Activated CD4-positive, CD25-positive, alpha-beta regulatory T cell treated with anti-CD3 and anti-CD28 coated beads, Interleukin-2, amount 50 U/mL, for 24 hours (primary cell): ENCODE results near the gene CABP7.

Source experiments
- ATAC-seq, 2 donors: fragments of 150-1000 bp; cut with Tn5 transposase; one replicate each; pipeline ENCODE4 v1.10.0; 2021; ENCODE audit warnings: mild to moderate bottlenecking in 1 of 2, moderate library complexity in 1 of 2

The CABP7 gene

GRCh38 chr22:29702931-29703501 lies 16.8 kb upstream of the CABP7 start:
- no peak for ATAC-seq

- no peak for ATAC-seq
Observed at GRCh38 chr22:29703569-29704195, 16.1 kb upstream of the CABP7 start.

- no peak for ATAC-seq
Observed at GRCh38 chr22:29704528-29705285, 15.1 kb upstream of the CABP7 start.

DNA sequence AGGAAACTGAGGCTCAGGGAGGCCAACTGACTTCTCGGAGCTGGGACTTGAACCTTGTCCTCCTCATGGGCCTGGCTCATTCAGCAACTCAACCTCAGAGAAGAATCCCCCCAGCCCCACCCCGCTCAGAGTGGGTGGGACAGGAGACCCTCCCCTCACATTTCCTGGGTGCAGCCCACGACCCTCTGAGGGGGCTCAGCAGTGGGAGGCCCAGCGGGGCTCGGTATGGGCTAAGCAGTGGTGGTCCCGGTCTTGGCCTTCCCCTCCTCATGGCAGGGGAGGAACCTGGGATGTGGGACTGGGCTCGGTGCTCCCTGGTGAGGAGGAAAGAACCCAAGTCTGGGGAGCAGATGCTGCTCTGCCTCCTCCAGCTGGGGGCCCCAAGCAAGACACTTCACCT lies 14.2 kb upstream of the CABP7 start:
- no peak for ATAC-seq

- ATAC-seq: no peak
Observed at GRCh38 chr22:29706486-29706885, 13.3 kb upstream of the CABP7 start.

- no peak for ATAC-seq
Observed at GRCh38 chr22:29707010-29707409, 12.8 kb upstream of the CABP7 start.

- no peak for ATAC-seq
Observed at GRCh38 chr22:29707471-29707870, 12.3 kb upstream of the CABP7 start.

GRCh38 chr22:29710193-29710592 lies 9.6 kb upstream of the CABP7 start:
- ATAC-seq: no peak

DNA sequence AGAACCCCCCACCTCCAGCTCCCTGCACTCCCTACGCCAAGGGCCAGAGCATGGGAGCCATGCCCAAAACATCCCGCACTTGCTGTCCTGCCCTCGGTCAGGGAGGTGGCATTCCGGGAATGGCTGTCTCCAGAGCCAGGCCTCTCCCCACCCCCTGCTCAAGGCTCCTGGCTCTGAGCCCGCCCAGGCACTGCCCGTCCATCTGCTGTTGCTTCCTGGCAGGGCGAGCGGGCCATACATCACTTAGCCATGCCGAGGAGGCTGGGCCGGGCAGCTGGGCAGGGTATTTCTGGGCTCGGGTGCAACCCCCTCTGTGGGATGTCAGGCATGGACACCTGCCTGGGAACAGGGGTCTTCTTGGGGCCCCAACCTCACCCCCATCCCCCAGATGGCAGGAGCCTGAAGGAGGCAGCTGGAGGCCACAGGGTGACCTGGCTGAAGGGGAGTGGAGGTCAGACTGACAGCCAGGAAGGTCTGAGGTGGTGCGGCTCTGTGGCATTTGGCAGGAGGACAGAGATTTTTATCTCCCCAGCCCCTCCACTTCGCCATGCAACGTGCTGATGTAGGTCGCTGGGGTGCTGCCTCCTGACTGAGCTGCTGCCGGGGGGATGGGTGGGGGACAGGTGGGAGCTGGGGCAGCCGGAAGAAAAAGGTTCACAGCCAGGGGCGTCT lies 8.7 kb upstream of the CABP7 start:
- ATAC-seq: no peak

GRCh38 chr22:29712119-29712518 lies 7.7 kb upstream of the CABP7 start:
- ATAC-seq: no peak

- ATAC-seq: no peak
Observed at GRCh38 chr22:29713156-29713727, 6.6 kb upstream of the CABP7 start.

DNA sequence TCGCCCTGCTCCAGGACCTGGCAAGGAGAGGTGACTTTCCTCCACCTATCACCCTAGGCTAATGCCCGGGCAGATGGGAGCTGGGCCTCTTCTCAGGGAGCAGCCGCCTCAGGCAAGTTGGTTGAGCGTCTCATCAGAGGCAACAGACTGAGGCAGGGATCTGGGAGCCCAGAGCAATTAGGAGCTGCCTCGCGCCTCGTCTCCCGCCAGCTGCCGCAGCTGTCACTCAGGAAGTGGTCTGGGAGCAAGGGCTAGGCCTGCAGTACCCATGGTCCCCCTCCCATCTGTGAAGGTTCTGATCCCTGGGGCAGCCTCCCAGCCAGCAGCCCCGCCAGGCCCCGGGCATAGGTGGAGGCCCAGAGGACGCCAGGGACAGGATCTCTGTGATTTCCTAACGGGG lies 4.6 kb upstream of the CABP7 start:
- no peak for ATAC-seq

DNA sequence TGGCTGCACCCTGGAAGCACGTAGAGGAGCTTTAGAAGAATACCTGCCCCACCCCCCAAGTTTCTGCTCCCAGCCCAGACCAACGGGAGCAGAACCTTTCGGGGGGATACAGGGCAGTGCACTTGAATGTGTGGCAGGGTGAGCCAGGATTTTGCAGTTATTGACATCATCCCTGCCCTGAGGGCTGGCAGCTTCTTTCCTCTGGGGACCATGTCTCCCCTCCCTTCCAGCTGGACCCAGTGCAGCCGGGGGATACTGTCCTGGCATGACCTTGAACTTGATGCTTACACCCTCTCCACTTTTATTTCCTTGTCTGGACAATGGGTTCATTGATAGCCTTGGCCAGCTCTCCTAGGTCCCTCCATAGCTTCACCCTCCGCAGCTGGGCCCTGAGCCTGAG lies 4.1 kb upstream of the CABP7 start:
- no peak for ATAC-seq

DNA sequence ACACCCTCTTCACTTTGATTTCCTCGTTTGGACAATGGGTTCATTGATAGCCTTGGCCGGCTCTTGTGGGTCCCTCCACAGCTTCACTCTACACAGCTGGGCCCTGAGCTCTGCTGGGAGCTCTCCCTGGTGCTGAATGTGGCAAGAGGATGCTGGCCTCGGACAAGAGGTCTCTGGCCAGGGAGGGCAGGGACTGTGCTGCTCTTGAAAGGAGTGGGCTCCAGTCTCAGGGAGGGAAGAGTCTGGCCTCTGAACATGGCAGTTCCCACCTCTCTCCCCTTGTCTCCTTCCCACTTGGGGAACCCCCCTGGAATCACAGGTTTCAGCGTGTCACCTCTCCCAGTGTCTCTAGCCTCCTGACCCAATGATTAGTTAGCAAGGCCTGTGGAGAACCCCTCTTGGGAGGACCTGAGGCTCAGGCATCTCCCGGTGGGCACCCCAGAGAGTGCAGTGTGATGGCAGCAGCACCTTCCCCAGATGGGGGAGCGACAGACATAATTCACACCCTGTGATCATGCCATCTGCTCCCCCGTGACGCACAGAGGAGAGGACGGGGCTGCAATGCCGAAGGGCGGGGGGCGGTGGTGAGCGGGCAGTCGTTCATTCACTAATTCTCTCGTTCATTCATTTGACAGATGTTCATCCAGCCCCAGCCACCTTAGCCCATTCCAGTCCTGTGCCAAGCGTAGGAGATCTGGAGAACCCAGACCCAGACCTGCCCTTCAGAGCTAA lies 2.8 kb upstream of the CABP7 start:
- no peak for ATAC-seq

DNA sequence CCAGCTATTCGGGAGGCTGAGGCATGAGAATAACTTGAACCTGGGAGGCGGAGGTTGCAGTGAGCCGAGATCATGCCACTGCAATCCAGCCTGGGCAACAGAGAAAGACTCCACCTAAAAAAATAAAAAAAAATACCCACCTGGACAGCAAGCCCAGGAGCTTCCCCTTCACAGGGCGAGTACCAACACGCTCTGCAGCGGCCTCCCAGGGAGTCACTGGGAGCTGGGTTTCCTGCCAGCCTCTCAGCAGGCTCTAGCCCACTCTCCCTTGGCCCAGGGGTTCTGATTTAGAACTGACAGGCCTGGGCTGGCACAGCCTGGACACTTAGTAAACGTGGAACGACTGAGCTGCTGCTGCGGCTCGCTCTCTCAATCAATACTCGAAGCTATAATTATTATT lies 2.0 kb upstream of the CABP7 start:
- ATAC-seq: no peak

DNA sequence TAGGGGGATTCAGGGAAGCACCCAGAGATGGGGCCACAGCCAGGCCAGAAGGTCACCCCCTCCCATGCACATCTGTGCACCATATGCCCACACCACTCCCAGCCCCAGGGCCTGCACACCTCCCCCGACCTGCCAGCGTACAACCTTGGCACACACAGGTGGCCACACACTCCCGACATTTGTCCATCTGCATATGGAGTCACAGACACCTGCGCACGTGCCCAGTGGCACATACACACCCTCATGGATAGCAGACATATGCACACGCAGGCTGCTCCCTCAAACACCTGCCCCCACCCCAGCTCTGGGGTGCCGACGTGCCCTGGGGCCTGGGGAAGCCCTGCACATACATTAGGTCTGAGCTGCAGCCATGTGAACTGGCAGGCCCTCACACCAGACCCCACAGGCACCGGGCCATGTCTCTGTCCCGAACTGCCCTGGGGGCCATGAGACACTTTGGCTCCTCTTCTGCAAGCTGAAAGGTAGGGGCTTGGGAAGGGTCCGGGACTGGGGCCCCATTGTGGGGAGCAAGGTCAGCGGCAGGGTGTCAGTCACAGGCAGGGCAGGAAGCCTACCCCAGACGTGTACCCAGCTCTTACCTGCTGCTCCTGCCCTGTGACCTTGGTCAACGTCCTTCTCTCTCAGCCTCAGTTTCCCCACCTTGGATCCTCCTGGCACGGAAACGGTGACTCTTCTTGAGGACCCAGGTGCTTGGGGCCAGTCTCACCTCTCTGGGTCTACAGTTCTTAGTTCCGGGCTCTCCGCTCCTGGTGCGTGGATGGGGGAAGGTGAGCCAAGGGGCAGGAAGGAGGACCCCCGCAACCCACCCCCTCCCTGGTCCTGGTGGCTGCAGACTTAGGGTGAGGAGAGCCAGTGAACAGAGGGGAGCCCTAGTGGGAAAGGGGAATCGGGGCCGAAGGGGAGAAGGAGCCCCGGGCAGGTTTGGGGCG lies 579 bp upstream of the CABP7 start:
- ATAC-seq: no peak

DNA sequence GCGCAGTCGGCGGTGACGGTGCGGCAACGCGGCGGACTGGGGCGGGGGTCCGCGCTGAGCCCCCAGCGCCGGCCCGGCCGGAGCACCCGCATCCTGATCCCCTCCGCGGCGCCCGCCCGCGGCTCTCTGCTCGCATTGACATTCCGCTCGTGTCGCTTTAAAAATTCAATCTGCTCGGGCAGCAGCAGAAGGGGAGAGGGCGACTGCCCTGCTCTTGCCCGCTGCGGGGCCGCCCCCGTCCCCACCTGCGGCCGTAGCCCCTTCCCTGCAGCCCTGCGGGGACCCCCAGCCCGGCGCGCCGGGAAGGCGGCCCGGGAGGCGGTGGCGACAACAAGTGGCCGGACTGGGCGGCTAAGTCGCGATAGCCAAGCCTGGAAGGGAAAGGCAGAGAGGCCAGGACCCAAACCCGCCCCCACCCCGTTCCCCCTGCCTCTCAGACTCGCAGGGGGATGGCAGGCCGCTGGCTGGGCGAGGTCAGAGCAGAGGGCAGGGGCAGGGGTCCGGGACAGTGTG lies 1.1 kb downstream of the CABP7 start:
- no peak for ATAC-seq

GRCh38 chr22:29722151-29722550 lies 2.3 kb downstream of the CABP7 start:
- no peak for ATAC-seq

DNA sequence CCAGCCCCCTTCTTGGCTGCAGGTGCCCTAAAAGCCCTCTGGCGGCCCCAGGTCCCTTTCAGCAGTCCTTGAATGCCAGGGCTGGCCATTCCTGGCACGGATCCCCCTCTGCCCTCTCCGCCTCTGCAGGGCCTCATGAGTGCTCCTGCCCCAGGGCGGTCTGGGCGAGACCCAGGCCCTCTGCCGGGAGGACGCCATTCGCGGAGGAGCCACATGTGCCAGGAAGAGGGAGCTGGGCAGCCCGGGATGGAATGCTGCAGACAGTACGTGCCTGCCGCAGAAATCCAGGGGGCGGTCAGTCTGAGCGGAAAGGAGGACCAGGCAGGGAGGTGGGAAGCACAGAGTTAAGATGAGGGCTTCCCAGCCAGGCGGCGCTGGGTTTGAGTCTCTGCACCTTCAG lies 2.8 kb downstream of the CABP7 start:
- no peak for ATAC-seq

GRCh38 chr22:29723766-29724165 lies 4.0 kb downstream of the CABP7 start:
- ATAC-seq: no peak

DNA sequence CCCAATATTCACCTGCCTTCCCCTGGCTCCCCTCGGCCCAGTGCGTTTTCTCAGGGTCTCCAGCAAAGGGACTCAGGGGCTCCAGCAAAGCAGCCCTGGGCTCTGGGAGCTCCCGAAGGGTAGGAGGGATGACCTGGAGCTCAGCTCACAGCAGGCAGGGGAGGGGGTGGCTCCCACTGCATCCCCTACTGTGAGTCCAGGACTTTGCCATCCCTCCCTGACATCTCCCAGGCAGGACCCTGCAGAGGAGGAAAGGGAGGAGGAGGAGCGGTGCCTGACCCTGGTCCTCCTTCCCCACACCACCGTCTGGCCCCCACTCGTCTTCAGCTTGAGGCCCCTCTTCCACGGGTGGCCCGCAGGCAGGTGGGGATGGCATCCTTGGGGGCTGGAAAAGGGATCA lies 5.0 kb downstream of the CABP7 start:
- ATAC-seq: no peak
